Lower leg skin (tissue), 3 donors: Measurements from ENCODE around the gene AADAT.

Source experiments
- POLR2A ChIP-seq, 2 donors: fragments of 450-650 bp; IDR thresholded peaks; one replicate each; pipeline ENCODE4 v1.6.1; 2016 to 2017; ENCODE audit warnings: antibody characterized with exemption in 2 of 2, mild to moderate bottlenecking in 1 of 2, moderate library complexity in 1 of 2
- TF ChIP-seq, protein P1 (sequence below), 3 donors: fragments of 450-650 bp; IDR thresholded peaks; one replicate each; pipeline ENCODE4 v1.5.1; 2016; ENCODE audit warnings: antibody characterized with exemption in 3 of 3, mild to moderate bottlenecking in 3 of 3, moderate library complexity in 2 of 3

DNA sequence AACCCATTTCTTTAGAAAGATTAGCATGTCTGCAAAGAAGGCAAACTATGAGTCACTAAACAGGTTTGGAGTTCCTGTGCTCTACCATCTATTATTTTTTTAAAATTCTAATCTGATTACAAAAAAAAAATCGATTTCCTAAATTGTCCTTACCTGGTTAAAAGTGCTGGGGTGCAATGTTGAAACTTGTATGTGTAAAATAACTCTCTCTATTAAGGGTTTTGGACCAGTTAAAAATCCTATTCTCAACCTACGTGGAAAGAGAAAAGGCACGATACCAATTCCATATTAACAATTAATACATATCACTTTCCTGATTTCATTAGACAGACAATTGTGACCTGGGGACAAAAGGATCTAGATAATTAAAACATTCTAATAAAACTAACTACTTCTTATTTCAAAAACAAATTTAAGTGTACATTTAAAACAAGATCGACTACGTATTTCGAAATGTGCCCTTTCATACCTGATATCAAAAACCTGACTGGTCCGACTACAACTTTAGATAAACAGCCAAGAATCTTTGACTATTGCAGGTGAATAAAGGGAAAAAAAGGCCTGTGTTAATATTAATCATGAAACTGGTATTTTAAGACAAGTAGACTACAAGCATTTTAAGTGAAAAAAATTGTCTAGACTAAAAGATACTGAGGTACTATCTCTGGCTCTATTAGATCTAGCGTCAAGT lies 21.2 kb downstream of the AADAT start:
- TF ChIP-seq POLR2A (IDR thresholded peaks at IDR 0.05): no peak
- TF ChIP-seq, protein P1, sequence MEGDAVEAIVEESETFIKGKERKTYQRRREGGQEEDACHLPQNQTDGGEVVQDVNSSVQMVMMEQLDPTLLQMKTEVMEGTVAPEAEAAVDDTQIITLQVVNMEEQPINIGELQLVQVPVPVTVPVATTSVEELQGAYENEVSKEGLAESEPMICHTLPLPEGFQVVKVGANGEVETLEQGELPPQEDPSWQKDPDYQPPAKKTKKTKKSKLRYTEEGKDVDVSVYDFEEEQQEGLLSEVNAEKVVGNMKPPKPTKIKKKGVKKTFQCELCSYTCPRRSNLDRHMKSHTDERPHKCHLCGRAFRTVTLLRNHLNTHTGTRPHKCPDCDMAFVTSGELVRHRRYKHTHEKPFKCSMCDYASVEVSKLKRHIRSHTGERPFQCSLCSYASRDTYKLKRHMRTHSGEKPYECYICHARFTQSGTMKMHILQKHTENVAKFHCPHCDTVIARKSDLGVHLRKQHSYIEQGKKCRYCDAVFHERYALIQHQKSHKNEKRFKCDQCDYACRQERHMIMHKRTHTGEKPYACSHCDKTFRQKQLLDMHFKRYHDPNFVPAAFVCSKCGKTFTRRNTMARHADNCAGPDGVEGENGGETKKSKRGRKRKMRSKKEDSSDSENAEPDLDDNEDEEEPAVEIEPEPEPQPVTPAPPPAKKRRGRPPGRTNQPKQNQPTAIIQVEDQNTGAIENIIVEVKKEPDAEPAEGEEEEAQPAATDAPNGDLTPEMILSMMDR (IDR thresholded peaks at IDR 0.05): no peak
